ENCODE measurements around the gene APP.

DNA sequence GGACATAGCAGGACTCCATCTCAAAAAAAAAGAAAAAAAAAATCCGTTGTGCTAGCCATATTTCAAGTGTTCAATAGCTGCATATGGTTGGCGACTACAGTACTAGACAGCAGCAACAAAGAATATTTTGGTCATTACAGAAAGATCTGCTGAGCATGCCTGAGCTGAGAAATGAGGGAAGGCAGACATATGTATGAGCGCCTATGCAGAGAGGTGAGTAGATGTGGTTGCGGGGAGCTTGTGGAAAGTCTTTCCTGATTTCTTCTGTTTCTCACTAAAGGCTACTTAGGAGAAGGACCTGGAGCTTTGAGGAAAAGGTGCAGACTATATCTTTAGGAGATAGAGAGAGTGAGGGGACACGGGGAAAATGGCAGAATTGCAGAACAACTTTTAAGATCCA, 21.0 kb upstream of the APP start:
- TF ChIP-seq CTCF (conservative IDR thresholded peaks at IDR 0.05) (no peak), EZH2 (IDR thresholded peaks at IDR 0.05; ENCODE audit: low read depth) (no peak)

All from PC-9 (cell line).